A673 (cell line): Measurements from ENCODE around the gene ZNF280D.

Source experiments
- CTCF ChIP-seq: fragments of 300-800, 200-600 bp; sonication (generic); conservative IDR thresholded peaks from 2 replicates; pipeline ENCODE4 v1.5.1; 2017; ENCODE audit warnings: low read depth, mild to moderate bottlenecking, antibody characterized with exemption, low read length, moderate library complexity, mixed read lengths
- EZH2 ChIP-seq: fragments of 200-600 bp; sonication (generic); IDR thresholded peaks from 2 replicates; pipeline ENCODE4 v1.6.1; 2017; ENCODE audit warnings: borderline replicate concordance, low read depth, mild to moderate bottlenecking, mixed read lengths, antibody characterized with exemption, low read length; ENCODE audit not compliant: poor library complexity, severe bottlenecking

- TF ChIP-seq CTCF = no peak
- TF ChIP-seq EZH2 = no peak
Measured at GRCh38 chr15:56758770-56759449, 25.6 kb upstream of the ZNF280D start.
